H9 (cell line): ENCODE measurements around the gene CORO1A. TPM values are rescaled to one million over a fixed set of nuclear protein-coding genes. Genes with fewer than 3 reads are reported as not detected.

ENCODE experiments used
- DNase-seq: peaks from one replicate; pipeline ENCODE4 v3.0.0-alpha.2; 2017
- H2AFZ ChIP-seq: one replicate; pipeline ENCODE4 v1.6.1; 2013; ENCODE audit warnings: mild to moderate bottlenecking, low read length, control low read depth, moderate library complexity
- H2AK5ac ChIP-seq: 2 replicates; pipeline ENCODE4 v1.6.1; 2013; ENCODE audit warnings: low read length, control low read depth, mixed read lengths; ENCODE audit not compliant: insufficient read length
- H2BK120ac ChIP-seq: one replicate; pipeline ENCODE4 v1.6.1; 2013; ENCODE audit warnings: low read depth, mild to moderate bottlenecking, low read length, control low read depth, inconsistent platforms; ENCODE audit not compliant: poor library complexity, severe bottlenecking
- H2BK12ac ChIP-seq: 2 replicates; pipeline ENCODE4 v1.6.1; 2013; ENCODE audit warnings: low read length, control low read depth, mixed read lengths, low read depth; ENCODE audit not compliant: insufficient read length
- H2BK15ac ChIP-seq: 2 replicates; pipeline ENCODE4 v1.6.1; 2013; ENCODE audit warnings: low read depth, low read length, control low read depth
- H2BK20ac ChIP-seq: one replicate; pipeline ENCODE4 v1.6.1; 2013; ENCODE audit warnings: low read depth, mild to moderate bottlenecking, low read length, control low read depth, inconsistent platforms; ENCODE audit not compliant: poor library complexity, severe bottlenecking
- H2BK5ac ChIP-seq: 2 replicates; pipeline ENCODE4 v1.6.1; 2013; ENCODE audit warnings: low read length, control low read depth, mixed read lengths; ENCODE audit not compliant: insufficient read length
- H3K14ac ChIP-seq: 2 replicates; pipeline ENCODE4 v1.6.1; 2013; ENCODE audit warnings: low read length, control low read depth; ENCODE audit not compliant: insufficient read depth
- H3K18ac ChIP-seq: 2 replicates; pipeline ENCODE4 v1.6.1; 2013; ENCODE audit warnings: low read depth, mild to moderate bottlenecking, mixed read lengths, low read length, control low read depth; ENCODE audit not compliant: insufficient read length
- H3K23ac ChIP-seq: 2 replicates; pipeline ENCODE4 v1.6.1; 2013; ENCODE audit warnings: low read length, control low read depth, mixed read lengths, low read depth; ENCODE audit not compliant: insufficient read length
- H3K23me2 ChIP-seq: 2 replicates; pipeline ENCODE4 v1.6.1; 2013; ENCODE audit warnings: low read depth, mild to moderate bottlenecking, mixed read lengths, low read length, control low read depth; ENCODE audit not compliant: insufficient read length, poor library complexity, severe bottlenecking
- H3K27ac ChIP-seq: 2 replicates; pipeline ENCODE4 v1.5.1; 2013; ENCODE audit warnings: low read length, control low read depth, mixed read lengths, low read depth; ENCODE audit not compliant: insufficient read length
- H3K27me3 ChIP-seq: 2 replicates; pipeline ENCODE4 v1.6.1; 2013; ENCODE audit warnings: low read length, control low read depth, inconsistent platforms; ENCODE audit not compliant: insufficient read depth
- H3K4ac ChIP-seq: 2 replicates; pipeline ENCODE4 v1.6.1; 2013; ENCODE audit warnings: low read depth, mild to moderate bottlenecking, control low read depth, inconsistent platforms, low read length, moderate library complexity
- H3K4me1 ChIP-seq: 2 replicates; pipeline ENCODE4 v1.6.1; 2013; ENCODE audit warnings: low read length, control low read depth, inconsistent platforms; ENCODE audit not compliant: insufficient read depth
- H3K4me2 ChIP-seq: 2 replicates; pipeline ENCODE4 v1.6.1; 2013; ENCODE audit warnings: low read length, control low read depth, mixed read lengths; ENCODE audit not compliant: insufficient read length, insufficient read depth
- H3K56ac ChIP-seq: 2 replicates; pipeline ENCODE4 v1.6.1; 2013; ENCODE audit warnings: low read depth, mild to moderate bottlenecking, mixed read lengths, low read length, control low read depth; ENCODE audit not compliant: insufficient read length
- H3K79me1 ChIP-seq: 2 replicates; pipeline ENCODE4 v1.6.1; 2013; ENCODE audit warnings: low read depth, mild to moderate bottlenecking, moderate library complexity, low read length, control low read depth, inconsistent platforms; ENCODE audit not compliant: insufficient read depth, poor library complexity, severe bottlenecking
- H3K79me2 ChIP-seq: 2 replicates; pipeline ENCODE4 v1.6.1; 2013; ENCODE audit warnings: low read length, control low read depth, inconsistent platforms; ENCODE audit not compliant: insufficient read depth
- H3K9ac ChIP-seq: 2 replicates; pipeline ENCODE4 v1.6.1; 2013; ENCODE audit warnings: low read length, control low read depth, mixed read lengths; ENCODE audit not compliant: insufficient read length; ENCODE audit errors: extremely low read depth
- H3K9me3 ChIP-seq: one replicate; pipeline ENCODE4 v1.6.1; 2013; ENCODE audit warnings: low read depth, low read length, inconsistent platforms; ENCODE audit not compliant: control insufficient read depth
- H3T11ph ChIP-seq: one replicate; pipeline ENCODE4 v1.6.1; 2013; ENCODE audit warnings: mild to moderate bottlenecking, low read length, control low read depth, inconsistent platforms
- H4K20me1 ChIP-seq: one replicate; pipeline ENCODE4 v1.6.1; 2013; ENCODE audit not compliant: control insufficient read depth, insufficient read length, insufficient read depth
- H4K5ac ChIP-seq: 2 replicates; pipeline ENCODE4 v1.6.1; 2013; ENCODE audit warnings: low read depth, mild to moderate bottlenecking, mixed read lengths, low read length, control low read depth; ENCODE audit not compliant: insufficient read length
- H4K8ac ChIP-seq: replicated peaks from 2 replicates; pipeline ENCODE4 v1.6.1; 2013; ENCODE audit warnings: low read length, control low read depth, mixed read lengths, low read depth; ENCODE audit not compliant: insufficient read length
- H4K91ac ChIP-seq: 2 replicates; pipeline ENCODE4 v1.6.1; 2013; ENCODE audit warnings: low read depth, mild to moderate bottlenecking, moderate library complexity, mixed read lengths, low read length, control low read depth; ENCODE audit not compliant: insufficient read length
- H3K27ac Mint-ChIP-seq, 3 experiments: 2 replicates in 2 of 3; 3 replicates in 1 of 3; pipeline ENCODE4 v1.8.0; 2020 to 2021; ENCODE audit warnings: mixed read lengths in 3 of 3, mild to moderate bottlenecking in 1 of 3, moderate library complexity in 1 of 3
- H3K27me3 Mint-ChIP-seq: 2 replicates; pipeline ENCODE4 v1.8.0; 2021; ENCODE audit warnings: low read depth, mild to moderate bottlenecking, moderate library complexity, mixed read lengths
- H3K36me3 Mint-ChIP-seq, 3 experiments: 2 replicates in 2 of 3; 3 replicates in 1 of 3; pipeline ENCODE4 v1.8.0; 2020 to 2021; ENCODE audit warnings: low read depth in 3 of 3, mixed read lengths in 3 of 3; ENCODE audit not compliant: insufficient read depth in 1 of 3
- H3K4me1 Mint-ChIP-seq, 2 experiments: 2 replicates each; pipeline ENCODE4 v1.8.0; 2020; ENCODE audit warnings: mixed read lengths in 2 of 2
- H3K4me3 Mint-ChIP-seq, 2 experiments: 2 replicates in 1 of 2; 3 replicates in 1 of 2; pipeline ENCODE4 v1.8.0; 2020 to 2021; ENCODE audit warnings: mild to moderate bottlenecking in 2 of 2, mixed read lengths in 2 of 2, moderate library complexity in 1 of 2
- H3K9me3 Mint-ChIP-seq, 2 experiments: 2 replicates in 1 of 2; 3 replicates in 1 of 2; pipeline ENCODE4 v1.8.0; 2020; ENCODE audit warnings: mild to moderate bottlenecking in 2 of 2, mixed read lengths in 2 of 2, moderate library complexity in 1 of 2
- WGBS: extraction: QIAGEN DNeasy Blood & Tissue Kit; methylation state at CpG from one replicate; pipeline ENCODE4 v1.1.7; 2013; ENCODE audit warnings: missing lambda C conversion rate, low lambda C conversion rate, mixed read lengths; ENCODE audit not compliant: insufficient read length; ENCODE audit errors: extremely low coverage; 5-methylcytosine and 5-hydroxymethylcytosine counted together
- total RNA-seq: library from RNA; stranded (reverse); gene quantifications from 2 replicates; pipeline ENCODE4 v1.2.1, GENCODE V29; 2021
- TF ChIP-seq, protein P1 (sequence below): fragments of 200-600 bp; sonication (generic); conservative IDR thresholded peaks from 3 replicates; pipeline ENCODE4 v1.8.0; 2021; ENCODE audit warnings: antibody characterized with exemption, mild to moderate bottlenecking

CORO1A gene
- total RNA-seq, 1 experiment from 2014 or later, result 4.8 TPM

DNA sequence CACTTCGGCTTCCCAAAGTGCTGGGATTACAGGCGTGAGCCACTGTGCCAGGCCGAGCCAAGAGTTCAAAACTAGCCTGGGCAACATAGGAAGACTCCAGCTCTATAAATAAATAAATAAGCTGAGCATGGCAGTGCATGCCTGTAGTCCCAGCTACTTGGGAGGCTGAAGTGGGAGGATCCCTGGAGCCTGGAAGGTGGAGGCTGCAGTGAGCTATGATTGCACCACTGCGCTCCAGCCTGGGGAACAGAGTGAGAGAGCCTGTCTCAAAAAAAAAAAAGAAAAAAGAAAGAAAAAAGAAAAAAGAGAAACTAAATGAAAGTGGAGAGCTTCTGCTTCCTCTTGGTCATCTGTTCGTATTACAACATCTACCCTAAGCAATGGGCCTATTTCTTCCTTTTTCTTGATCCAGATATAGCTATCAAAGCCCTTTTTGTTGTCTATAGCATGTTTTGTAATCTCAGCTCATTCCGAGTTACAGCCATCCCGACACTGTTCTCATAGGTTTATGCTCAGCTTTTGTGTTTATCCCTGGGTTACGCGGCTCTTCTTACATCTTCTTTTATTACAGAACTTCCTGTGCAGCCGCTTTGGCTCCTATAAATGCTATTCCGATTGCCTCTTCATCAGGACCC lies 46.3 kb upstream of the CORO1A start:
- Histone ChIP-seq H3K56ac (no peak overlapping the region), H3K79me1 (no peaks in the 10 kb centered on the region), H3K9ac (no peak overlapping the region), H3K4ac (no peak overlapping the region), H2BK120ac (no peak overlapping the region), H4K8ac (no peak overlapping the region), H2BK20ac (no peak overlapping the region), H3K79me2 (no peaks in the 10 kb centered on the region), H3K27me3 (no peaks in the 10 kb centered on the region), H2BK15ac (no peak overlapping the region), H3K14ac (no peak overlapping the region), H3K9me3 (no peaks in the 10 kb centered on the region), H2BK5ac (no peak overlapping the region), H2AFZ (no peak overlapping the region), H3K18ac (no peak overlapping the region), H3K4me2 (no peak overlapping the region), H3K23me2 (peaks cover 3% of the 10 kb centered on the region), H4K91ac (no peak overlapping the region), H3K23ac (no peak overlapping the region), H4K20me1 (no peaks in the 10 kb centered on the region), H2AK5ac (no peak overlapping the region), H3K4me1 (no peaks in the 10 kb centered on the region), H3T11ph (no peak overlapping the region), H4K5ac (no peak overlapping the region), H3K27ac (no peak overlapping the region), H2BK12ac (no peak overlapping the region)
- TF ChIP-seq, protein P1, sequence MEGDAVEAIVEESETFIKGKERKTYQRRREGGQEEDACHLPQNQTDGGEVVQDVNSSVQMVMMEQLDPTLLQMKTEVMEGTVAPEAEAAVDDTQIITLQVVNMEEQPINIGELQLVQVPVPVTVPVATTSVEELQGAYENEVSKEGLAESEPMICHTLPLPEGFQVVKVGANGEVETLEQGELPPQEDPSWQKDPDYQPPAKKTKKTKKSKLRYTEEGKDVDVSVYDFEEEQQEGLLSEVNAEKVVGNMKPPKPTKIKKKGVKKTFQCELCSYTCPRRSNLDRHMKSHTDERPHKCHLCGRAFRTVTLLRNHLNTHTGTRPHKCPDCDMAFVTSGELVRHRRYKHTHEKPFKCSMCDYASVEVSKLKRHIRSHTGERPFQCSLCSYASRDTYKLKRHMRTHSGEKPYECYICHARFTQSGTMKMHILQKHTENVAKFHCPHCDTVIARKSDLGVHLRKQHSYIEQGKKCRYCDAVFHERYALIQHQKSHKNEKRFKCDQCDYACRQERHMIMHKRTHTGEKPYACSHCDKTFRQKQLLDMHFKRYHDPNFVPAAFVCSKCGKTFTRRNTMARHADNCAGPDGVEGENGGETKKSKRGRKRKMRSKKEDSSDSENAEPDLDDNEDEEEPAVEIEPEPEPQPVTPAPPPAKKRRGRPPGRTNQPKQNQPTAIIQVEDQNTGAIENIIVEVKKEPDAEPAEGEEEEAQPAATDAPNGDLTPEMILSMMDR, result no peak
- Mint-ChIP-seq H3K27ac (no peak overlapping the region), H3K4me1 (0 out of 4 replicates have a peak, but pooled peaks cover 0 to 2% of the 10 kb centered on the region in 2 experiments), H3K36me3 (peaks cover 0 to 1% (median 0%) of the 10 kb centered on the region in 3 experiments; a peak in 1 of 7 replicates), H3K27me3 (no peaks in the 10 kb centered on the region; the same call in none of the 2 replicates), H3K9me3 (peaks cover 0 to 2% of the 10 kb centered on the region in 2 experiments; a peak in 1 of 5 replicates), H3K4me3 (no peak overlapping the region)
- no CpG with 5 or more reads among the region's 11 CpGs for WGBS
- no peak for DNase-seq
